Chondrocyte (in vitro differentiated cells): ENCODE measurements around the gene LIN52. TPM values are rescaled to one million over a fixed set of nuclear protein-coding genes. Genes with fewer than 3 reads are reported as not detected.

ENCODE experiments used
- DNase-seq: peaks from one replicate; pipeline ENCODE4 v3.0.0; 2021; ENCODE audit warnings: mixed read lengths, low spot score
- H3K27ac Mint-ChIP-seq: one replicate; pipeline ENCODE4 v1.8.0; 2021; ENCODE audit warnings: mild to moderate bottlenecking, moderate library complexity, mixed read lengths; ENCODE audit not compliant: unreplicated experiment
- H3K27me3 Mint-ChIP-seq: 2 replicates; pipeline ENCODE4 v1.8.0; 2021; ENCODE audit warnings: low read depth, mixed read lengths
- H3K36me3 Mint-ChIP-seq: 2 replicates; pipeline ENCODE4 v1.8.0; 2021; ENCODE audit warnings: low read depth, mixed read lengths
- H3K4me1 Mint-ChIP-seq: 2 replicates; pipeline ENCODE4 v1.8.0; 2021; ENCODE audit warnings: low read depth, mild to moderate bottlenecking, mixed read lengths
- H3K4me3 Mint-ChIP-seq: one replicate; pipeline ENCODE4 v1.8.0; 2021; ENCODE audit warnings: mild to moderate bottlenecking, moderate library complexity, mixed read lengths; ENCODE audit not compliant: unreplicated experiment
- H3K9me3 Mint-ChIP-seq: 2 replicates; pipeline ENCODE4 v1.8.0; 2021; ENCODE audit warnings: low read depth, mixed read lengths
- total RNA-seq: library from RNA; stranded (reverse); gene quantifications from 3 replicates; pipeline ENCODE4 v1.2.1, GENCODE V29; 2021
- TF ChIP-seq, protein P1 (sequence below): fragments of 200-600 bp; sonication (generic); IDR thresholded peaks from 2 replicates; pipeline ENCODE4 v1.5.0; 2021; ENCODE audit warnings: antibody characterized with exemption, mild to moderate bottlenecking, moderate library complexity

Gene LIN52
- total RNA-seq, 1 donor from 2014 or later = 6.6 TPM

GRCh38 chr14:74048281-74048680, 36.5 kb upstream of the LIN52 start:
- Mint-ChIP-seq H3K4me1 (no peaks in the 10 kb centered on the region), H3K27me3 (no peaks in the 10 kb centered on the region), H3K4me3 (no peak overlapping the region), H3K27ac (no peak overlapping the region), H3K36me3 (peaks cover 3% of the 10 kb centered on the region), H3K9me3 (no peaks in the 10 kb centered on the region)
- DNase-seq = no peak
- TF ChIP-seq, protein P1, sequence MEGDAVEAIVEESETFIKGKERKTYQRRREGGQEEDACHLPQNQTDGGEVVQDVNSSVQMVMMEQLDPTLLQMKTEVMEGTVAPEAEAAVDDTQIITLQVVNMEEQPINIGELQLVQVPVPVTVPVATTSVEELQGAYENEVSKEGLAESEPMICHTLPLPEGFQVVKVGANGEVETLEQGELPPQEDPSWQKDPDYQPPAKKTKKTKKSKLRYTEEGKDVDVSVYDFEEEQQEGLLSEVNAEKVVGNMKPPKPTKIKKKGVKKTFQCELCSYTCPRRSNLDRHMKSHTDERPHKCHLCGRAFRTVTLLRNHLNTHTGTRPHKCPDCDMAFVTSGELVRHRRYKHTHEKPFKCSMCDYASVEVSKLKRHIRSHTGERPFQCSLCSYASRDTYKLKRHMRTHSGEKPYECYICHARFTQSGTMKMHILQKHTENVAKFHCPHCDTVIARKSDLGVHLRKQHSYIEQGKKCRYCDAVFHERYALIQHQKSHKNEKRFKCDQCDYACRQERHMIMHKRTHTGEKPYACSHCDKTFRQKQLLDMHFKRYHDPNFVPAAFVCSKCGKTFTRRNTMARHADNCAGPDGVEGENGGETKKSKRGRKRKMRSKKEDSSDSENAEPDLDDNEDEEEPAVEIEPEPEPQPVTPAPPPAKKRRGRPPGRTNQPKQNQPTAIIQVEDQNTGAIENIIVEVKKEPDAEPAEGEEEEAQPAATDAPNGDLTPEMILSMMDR = no peak

- Mint-ChIP-seq H3K9me3 (no peaks in the 10 kb centered on the region), H3K36me3 (peaks cover 3% of the 10 kb centered on the region), H3K4me3 (no peak overlapping the region), H3K4me1 (no peaks in the 10 kb centered on the region), H3K27me3 (no peaks in the 10 kb centered on the region), H3K27ac (no peak overlapping the region)
- TF ChIP-seq, protein P1 = no peak
- DNase-seq = no peak
Measured at GRCh38 chr14:74049876-74050495, 34.8 kb upstream of the LIN52 start.

DNA sequence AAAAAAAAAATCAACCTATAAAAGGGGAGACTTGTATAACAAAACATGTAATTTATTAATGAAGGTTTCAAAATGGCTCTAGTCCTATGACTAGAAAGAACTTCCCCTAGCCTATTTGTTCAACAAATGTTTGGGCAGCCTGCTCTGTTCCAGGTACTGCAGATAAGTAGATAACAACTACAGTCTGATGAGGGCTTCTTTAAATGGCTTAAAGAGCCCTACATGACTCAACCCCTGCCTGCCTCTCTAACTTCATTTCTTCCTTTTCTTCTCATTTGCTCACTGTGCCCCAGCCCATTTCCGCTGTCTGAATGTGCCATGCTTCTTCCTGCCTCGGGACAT, 22.0 kb upstream of the LIN52 start:
- H3K36me3 Mint-ChIP-seq = peaks cover 12% of the 10 kb centered on the region
- peaks cover 8% of the 10 kb centered on the region for H3K4me1 Mint-ChIP-seq
- no peak overlapping the region for H3K4me3 Mint-ChIP-seq
- no peak for DNase-seq
- H3K27me3 Mint-ChIP-seq = no peaks in the 10 kb centered on the region
- TF ChIP-seq, protein P1 = no peak
- H3K27ac Mint-ChIP-seq = no peak overlapping the region
- H3K9me3 Mint-ChIP-seq = no peaks in the 10 kb centered on the region

GRCh38 chr14:74064426-74064825, 20.3 kb upstream of the LIN52 start:
- H3K27ac Mint-ChIP-seq = no peak overlapping the region
- H3K36me3 Mint-ChIP-seq = peaks cover 12% of the 10 kb centered on the region
- TF ChIP-seq, protein P1 = no peak

GRCh38 chr14:74064883-74065282, 19.9 kb upstream of the LIN52 start:
- H3K27ac Mint-ChIP-seq = no peak overlapping the region
- H3K4me3 Mint-ChIP-seq = no peak overlapping the region
- TF ChIP-seq, protein P1 = no peak
- H3K36me3 Mint-ChIP-seq = peaks cover 12% of the 10 kb centered on the region
- H3K9me3 Mint-ChIP-seq = no peaks in the 10 kb centered on the region
- no peaks in the 10 kb centered on the region for H3K27me3 Mint-ChIP-seq
- DNase-seq = no peak
- peaks cover 8% of the 10 kb centered on the region for H3K4me1 Mint-ChIP-seq

More at GRCh38 chr14:74064426-74064825, 20.3 kb upstream of the LIN52 start:
- no peak for DNase-seq
- H3K4me3 Mint-ChIP-seq = no peak overlapping the region
- no peaks in the 10 kb centered on the region for H3K9me3 Mint-ChIP-seq
- no peaks in the 10 kb centered on the region for H3K27me3 Mint-ChIP-seq
- peaks cover 8% of the 10 kb centered on the region for H3K4me1 Mint-ChIP-seq
